HG03103 (cell line): ENCODE data around the gene GALE.

Experiments
- ATAC-seq: cut with Tn5 transposase; IDR thresholded peaks from one replicate; pipeline ENCODE4 v1.9.1; 2021; ENCODE audit warnings: low read depth; ENCODE audit not compliant: unreplicated experiment

The GALE gene

DNA sequence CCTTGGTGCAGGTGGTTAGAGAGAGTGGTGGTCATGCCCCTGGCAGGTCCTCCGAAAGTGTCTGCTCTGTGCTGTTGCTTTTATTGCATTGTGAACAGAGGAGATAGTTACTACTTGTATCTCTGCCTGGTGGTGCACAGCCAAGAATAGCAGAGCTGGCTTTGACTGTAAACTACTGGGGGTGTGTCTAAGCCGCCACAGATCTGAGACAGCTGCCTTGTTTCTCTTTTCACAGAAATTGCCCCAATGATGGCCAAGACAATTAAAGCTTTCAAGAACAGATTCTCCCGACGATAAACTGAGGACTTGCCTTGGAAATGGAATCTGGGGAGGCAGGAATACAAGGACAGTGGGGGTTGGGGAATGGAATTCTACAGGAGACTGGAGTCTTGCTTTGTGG lies 41.3 kb downstream of the GALE start:
- ATAC-seq: no peak

DNA sequence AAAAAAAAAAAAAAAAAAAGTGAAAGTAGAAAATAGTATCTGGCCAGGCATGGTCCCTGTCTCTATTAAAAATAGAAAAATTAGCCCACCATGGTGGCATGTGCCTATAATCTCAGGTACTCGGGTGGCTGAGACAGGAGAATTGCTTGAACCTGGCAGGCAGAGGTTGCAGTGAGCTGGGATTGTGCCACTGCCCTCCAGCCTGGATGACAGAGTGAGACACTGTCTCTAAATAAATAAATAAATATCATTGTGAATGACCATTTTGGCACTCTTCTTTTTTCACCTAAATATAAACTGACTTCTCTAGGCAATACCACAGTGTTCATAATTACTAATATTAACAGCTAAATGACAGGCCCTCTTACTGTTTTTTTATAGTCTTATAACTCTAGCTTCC lies 42.7 kb downstream of the GALE start:
- ATAC-seq: no peak

DNA sequence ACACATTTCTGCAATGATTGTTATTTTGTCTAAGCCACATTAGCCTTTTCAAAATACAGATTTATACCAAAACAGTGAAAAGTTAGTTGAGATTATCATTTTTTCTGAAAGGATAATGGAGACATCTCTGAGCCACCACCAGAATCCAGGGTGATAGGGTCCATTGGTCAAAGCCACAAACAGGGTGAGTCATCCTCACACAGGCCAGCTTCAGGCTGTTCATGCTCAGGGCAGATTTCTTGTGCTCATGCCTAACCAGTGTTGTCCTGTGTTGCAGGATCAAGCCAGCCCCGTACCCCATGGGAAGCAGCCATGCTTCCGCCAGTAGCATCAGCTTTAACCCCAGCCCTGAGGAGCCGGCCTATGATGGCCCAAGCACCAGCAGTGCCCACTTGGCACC lies 43.9 kb downstream of the GALE start:
- no peak for ATAC-seq

DNA sequence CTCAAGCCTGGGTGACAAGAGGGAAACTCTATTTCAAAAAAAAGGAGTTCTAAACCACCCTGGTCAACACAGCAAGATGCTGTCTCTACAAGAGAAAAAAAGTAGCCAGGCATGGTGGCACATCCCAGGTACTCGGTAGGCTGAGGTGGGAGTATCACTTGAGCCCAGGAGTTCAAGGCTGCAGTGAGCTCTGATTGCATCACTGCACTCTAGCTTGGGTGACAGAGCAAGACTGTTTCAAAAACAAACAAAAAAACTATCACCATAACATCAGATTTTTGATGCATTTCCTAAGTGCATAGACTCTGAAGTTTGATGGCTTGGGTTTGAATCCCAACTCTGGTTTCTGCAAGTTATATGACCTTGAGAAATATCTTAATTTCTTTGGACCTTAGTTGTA lies 47.6 kb downstream of the GALE start:
- no peak for ATAC-seq

DNA sequence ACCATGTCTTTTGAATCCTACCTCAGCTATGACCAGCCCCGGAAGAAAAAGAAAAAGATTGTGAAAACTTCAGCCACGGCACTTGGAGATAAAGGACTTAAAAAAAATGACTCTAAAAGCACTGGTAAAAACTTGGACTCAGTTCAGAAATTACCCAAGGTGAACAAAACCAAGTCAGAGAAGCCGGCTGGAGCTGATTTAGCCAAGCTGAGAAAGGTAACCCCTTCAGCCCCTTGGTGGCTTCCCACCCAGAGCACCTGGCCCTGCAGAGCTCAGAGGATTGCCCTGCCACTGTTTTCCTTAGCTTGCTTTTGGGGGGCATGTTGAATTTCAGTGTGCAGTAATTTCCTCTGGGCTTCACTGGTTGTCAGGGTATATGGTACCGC lies 48.7 kb downstream of the GALE start:
- no peak for ATAC-seq

DNA sequence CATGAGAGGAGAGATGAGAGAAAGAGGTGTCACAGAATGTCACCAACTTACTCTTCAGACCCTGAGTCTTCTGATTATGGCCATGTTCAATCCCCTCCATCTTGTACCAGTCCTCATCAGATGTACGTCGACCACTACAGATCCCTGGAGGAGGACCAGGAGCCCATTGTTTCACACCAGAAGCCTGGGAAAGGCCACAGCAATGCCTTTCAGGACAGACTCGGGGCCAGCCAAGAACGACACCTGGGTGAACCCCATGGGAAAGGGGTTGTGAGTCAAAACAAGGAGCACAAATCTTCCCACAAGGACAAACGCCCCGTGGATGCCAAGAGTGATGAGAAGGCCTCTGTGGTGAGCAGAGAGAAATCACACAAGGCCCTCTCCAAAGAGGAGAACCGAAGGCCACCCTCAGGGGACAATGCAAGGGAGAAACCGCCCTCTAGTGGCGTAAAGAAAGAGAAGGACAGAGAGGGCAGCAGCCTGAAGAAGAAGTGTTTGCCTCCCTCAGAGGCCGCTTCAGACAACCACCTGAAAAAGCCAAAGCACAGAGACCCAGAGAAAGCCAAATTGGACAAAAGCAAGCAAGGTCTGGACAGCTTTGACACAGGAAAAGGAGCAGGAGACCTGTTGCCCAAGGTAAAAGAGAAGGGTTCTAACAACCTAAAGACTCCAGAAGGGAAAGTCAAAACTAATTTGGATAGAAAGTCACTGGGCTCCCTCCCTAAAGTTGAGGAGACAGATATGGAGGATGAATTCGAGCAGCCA lies 49.3 kb downstream of the GALE start:
- no peak for ATAC-seq

DNA sequence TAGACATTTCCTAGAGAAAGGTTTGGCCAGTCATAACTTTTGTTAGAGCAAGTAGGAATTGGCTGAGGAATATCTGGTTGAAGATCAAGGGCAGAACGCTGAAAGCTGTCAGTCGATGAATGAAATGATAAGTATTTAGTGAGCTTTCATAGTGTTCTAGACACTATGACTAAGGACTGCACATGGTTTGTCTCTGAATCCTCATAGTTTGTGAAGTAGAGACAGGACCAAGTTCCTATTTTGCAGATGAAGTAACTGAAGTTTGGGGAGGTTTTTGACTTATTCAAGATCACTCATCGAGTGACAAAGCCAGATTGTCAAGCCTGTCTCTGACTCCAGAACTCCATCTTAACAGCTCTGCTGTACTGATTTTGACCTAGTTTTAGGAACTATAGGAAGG lies 52.5 kb downstream of the GALE start:
- no peak for ATAC-seq
